GM10248 (cell line): Measurements from ENCODE around the gene VPS26B.

Source experiments
- CTCF ChIA-PET: fragments of 300-600 bp; sonication (Branson Sonifier 250); formaldehyde crosslinking; extraction: SDS; loops from one replicate; lab custom pipeline; 2021; ENCODE audit warnings: antibody characterized with exemption; lab: Yijun Ruan, JAX
- POLR2A ChIA-PET: fragments of 350-650 bp; sonication (Branson Sonifier 250); formaldehyde crosslinking; extraction: SDS; loops from one replicate; lab custom pipeline; 2020; ENCODE audit warnings: antibody characterized with exemption; lab: Yijun Ruan, JAX
- DNase-seq: peaks from one replicate; pipeline ENCODE4 v3.0.0; 2012; ENCODE audit errors: extremely low spot score
- TF ChIP-seq, protein P1 (sequence below): IDR thresholded peaks from 2 replicates; pipeline ENCODE4 v1.5.1; 2012; ENCODE audit warnings: mild to moderate bottlenecking, low read depth; ENCODE audit errors: extremely low read depth, missing control alignments, control extremely low read depth

Gene VPS26B

DNA sequence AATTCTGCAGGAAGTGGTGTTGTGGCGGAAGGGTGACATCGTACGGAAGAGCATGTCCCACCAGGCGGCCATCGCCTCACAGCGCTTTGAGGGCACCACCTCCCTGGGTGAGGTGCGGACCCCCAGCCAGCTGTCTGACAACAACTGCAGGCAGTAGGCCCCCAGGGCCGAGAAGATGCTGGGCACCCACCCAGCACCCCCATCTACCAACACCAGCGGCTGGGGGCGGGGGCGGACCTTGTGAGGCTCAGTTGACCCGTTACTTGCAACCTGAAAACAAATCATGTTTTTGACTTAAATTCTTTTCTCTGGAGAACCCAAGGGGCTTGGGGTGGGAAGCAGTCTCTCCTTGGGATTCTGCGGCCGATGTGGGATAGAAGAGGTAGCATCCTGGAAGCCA is 21.0 kb downstream of the VPS26B start:
- DNase-seq = no peak
- TF ChIP-seq, protein P1, sequence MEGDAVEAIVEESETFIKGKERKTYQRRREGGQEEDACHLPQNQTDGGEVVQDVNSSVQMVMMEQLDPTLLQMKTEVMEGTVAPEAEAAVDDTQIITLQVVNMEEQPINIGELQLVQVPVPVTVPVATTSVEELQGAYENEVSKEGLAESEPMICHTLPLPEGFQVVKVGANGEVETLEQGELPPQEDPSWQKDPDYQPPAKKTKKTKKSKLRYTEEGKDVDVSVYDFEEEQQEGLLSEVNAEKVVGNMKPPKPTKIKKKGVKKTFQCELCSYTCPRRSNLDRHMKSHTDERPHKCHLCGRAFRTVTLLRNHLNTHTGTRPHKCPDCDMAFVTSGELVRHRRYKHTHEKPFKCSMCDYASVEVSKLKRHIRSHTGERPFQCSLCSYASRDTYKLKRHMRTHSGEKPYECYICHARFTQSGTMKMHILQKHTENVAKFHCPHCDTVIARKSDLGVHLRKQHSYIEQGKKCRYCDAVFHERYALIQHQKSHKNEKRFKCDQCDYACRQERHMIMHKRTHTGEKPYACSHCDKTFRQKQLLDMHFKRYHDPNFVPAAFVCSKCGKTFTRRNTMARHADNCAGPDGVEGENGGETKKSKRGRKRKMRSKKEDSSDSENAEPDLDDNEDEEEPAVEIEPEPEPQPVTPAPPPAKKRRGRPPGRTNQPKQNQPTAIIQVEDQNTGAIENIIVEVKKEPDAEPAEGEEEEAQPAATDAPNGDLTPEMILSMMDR = no peak
- CTCF ChIA-PET = interaction anchor here (0.9 to 2.9 kb wide), 7 partner anchors 8 to 37 kb away, joined by 3 to 13 read pairs (median 8); partner anchors contain the start of genes ACAD8, THYN1 and VPS26B
- POLR2A ChIA-PET = no interaction called here

DNA sequence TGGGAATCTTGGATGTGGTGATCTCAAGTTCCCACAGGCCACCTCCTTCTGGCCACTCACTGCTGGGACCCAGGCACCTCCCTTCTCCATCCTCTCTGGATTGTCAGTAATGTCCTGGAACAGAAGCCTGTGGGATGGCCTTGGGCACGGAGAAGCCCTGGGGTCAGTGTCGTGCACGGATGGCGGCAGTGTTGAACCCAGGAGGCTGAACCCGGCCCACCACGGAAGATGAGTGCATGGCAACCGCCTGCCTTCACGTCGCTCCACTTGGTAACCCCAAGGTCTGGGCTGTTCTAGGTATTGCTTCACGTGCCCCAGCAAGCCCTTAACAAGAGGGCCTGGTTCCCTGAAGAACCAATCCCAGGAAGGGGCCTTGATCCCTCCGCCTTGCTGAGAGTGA is 21.6 kb downstream of the VPS26B start:
- DNase-seq = no peak
- CTCF ChIA-PET = interaction anchor here (1.0 to 2.9 kb wide), 2 partner anchors 9 to 12 kb away, joined by 3 to 8 read pairs; no protein-coding TSS in a partner anchor
- TF ChIP-seq, protein P1 = no peak
- POLR2A ChIA-PET = no interaction called here

DNA sequence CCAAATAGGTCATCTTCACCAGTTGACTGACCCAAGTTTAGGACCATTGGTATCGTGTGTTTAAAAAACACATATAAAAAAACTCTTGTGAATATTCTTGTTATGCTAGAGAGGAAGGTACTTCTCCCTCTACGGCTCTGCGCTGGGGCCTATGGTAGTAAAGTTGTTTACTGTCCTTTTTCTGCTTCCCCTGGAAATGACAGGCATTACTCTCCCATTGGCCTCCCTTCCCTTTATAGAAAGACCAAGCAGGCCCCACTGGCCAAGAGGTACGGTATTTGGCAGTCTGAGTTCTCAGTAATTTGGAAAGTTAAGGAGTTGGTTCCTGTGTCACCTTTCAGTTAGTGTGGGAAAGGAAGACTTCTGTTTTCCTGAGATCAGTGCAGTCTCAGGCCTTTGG is 22.2 kb downstream of the VPS26B start:
- TF ChIP-seq, protein P1 = no peak
- ChIA-PET CTCF (no interaction called here), POLR2A (no interaction called here)
- no peak for DNase-seq

DNA sequence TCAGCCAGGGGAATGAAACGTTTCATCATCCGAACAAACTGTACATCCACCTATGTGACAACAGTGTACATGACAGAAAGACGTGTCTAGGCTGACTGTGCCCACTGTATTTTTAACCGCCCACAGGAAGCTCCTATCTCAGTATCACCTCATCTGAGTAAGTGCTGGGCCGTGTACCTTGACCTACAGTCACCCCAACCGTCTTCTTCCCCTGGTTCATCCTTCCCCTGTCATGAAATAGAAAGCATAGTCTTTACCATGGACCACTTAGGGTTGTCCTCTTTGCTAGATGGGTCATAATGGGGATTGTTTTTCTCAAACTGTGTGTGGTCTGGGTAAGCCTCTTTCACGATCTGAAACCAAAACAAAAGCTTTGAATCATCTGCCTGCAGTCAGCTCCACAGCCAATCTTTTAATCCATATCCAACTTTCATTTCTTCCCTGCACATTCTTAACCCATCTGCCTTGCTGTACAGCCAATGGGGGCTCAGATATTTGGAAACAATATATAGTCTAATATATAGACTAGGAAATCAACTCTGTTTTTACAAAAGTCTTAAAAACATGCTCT is 24.5 kb downstream of the VPS26B start:
- ChIA-PET POLR2A (no interaction called here), CTCF (interaction anchor here (0.8 to 1.2 kb wide), 3 partner anchors 8 to 37 kb away, joined by 3 to 4 read pairs (median 3); no protein-coding TSS in a partner anchor)
- TF ChIP-seq, protein P1 = no peak
- no peak for DNase-seq

DNA sequence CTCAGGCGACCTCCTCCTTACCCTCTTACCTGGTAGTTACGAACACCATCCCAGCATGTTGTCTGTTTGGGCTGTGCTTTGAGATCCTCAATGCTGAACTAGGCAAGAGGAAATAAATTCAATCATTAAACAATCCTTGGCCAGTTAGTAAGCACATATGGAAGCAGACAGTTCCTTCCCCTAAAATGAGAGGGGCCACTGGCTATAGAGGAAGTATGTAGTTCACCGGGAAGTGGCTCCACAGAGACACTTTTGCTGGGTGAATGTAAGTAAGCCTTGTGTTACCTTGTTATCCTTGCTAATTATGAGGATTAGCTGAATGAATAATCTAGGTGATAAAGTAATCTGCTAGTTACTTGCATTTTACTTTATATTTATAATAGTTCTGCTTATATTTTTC is 25.8 kb downstream of the VPS26B start:
- TF ChIP-seq, protein P1 = no peak
- no peak for DNase-seq
- CTCF ChIA-PET = interaction anchor here (1.9 to 5.5 kb wide), 2 partner anchors 10 to 13 kb away, joined by 11 to 46 read pairs; no protein-coding TSS in a partner anchor

DNA sequence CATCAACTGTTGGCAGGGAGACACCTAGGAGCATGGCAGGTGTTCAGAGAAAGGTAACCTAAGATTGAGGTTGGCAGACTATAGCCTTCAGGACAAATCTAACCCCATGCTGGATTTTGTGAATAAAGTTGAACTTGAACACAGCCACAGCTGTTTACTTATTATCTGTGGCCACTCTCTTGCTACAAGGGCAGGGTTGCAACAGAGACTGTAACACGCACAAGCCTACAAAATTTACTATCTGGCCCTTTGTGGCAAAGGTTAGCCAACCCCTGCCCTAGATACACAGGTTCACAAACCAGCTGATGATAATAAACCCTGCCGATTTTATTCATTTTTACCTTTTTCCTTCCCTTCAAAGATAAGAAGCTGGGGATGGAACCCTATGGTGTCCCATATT is 26.2 kb downstream of the VPS26B start:
- DNase-seq = no peak

More for the DNA sequence above, 25.8 kb downstream of the VPS26B start:
- POLR2A ChIA-PET = no interaction called here

More for the DNA sequence above, 26.2 kb downstream of the VPS26B start:
- TF ChIP-seq, protein P1 = no peak
- CTCF ChIA-PET = interaction anchor here (1.9 to 5.5 kb wide), 2 partner anchors 10 to 13 kb away, joined by 11 to 46 read pairs; no protein-coding TSS in a partner anchor
- POLR2A ChIA-PET = no interaction called here
